NCI-H2196 (cell line): Measurements from ENCODE around the gene SPTBN4.
A peak's percentile ranks its signal among the peaks of the same experiment; 100 is the strongest.
"Not testable (repeated sequence)": the region's sequence is repeated elsewhere in the genome, so short reads cannot be mapped to it uniquely, and the experiment has no call there.

ENCODE experiments used
- DNase-seq: peaks from one replicate; lab custom pipeline; 2025; ENCODE audit not compliant: unreplicated experiment; lab: John Stamatoyannopoulos, UW

The SPTBN4 gene

DNA sequence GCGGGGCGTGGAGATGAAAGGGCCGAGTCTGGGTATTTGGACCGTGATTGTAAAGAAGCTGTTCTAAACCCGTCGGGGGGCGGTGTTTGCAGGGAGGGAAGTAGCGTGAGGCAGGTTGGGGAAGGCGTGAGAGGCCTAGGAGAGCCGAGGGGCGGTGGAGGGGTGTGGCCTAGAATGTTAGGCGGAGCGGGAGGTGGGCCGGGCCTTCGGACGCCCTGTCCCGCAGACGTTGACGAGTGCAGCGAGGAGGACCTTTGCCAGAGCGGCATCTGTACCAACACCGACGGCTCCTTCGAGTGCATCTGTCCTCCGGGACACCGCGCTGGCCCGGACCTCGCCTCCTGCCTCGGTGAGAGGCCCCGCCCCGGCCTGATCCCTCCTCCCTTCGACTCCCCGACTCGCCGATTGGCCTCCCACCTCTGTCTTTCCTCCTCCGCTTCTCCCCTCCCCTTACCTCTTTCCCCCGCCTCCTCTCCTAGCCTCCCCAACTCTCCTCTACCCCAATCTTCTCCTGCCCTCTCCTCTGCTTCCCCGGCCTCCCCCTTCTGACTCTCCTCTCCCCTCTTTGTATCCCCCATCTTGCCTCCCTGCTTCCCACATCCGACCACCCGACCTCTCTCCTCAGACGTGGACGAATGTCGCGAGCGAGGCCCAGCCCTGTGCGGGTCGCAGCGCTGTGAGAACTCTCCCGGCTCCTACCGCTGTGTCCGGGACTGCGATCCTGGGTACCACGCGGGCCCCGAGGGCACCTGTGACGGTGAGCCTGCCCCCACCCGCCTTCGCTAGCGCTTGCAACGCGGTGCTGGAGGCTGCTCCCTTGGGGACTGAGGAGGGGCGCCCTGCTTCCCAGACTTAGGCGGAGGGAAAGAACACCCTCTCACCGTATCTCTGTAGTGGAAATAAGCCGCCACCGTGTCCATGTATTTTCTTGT lies 147.2 kb downstream of the SPTBN4 start:
- peak; percentile 95 for DNase-seq

GRCh38 chr19:40614622-40615411 lies 148.0 kb downstream of the SPTBN4 start:
- peak; percentile 89 for DNase-seq

GRCh38 chr19:40616178-40616577 lies 149.4 kb downstream of the SPTBN4 start:
- no peak for DNase-seq

GRCh38 chr19:40616941-40617340 lies 150.1 kb downstream of the SPTBN4 start:
- DNase-seq, result no peak

- DNase-seq, result no peak
Observed at GRCh38 chr19:40617961-40618360, 151.2 kb downstream of the SPTBN4 start.

GRCh38 chr19:40619333-40620160 lies 152.7 kb downstream of the SPTBN4 start:
- no peak for DNase-seq

GRCh38 chr19:40620161-40620485 lies 153.3 kb downstream of the SPTBN4 start:
- no peak for DNase-seq

GRCh38 chr19:40621283-40621682 lies 154.5 kb downstream of the SPTBN4 start:
- DNase-seq, result no peak

DNA sequence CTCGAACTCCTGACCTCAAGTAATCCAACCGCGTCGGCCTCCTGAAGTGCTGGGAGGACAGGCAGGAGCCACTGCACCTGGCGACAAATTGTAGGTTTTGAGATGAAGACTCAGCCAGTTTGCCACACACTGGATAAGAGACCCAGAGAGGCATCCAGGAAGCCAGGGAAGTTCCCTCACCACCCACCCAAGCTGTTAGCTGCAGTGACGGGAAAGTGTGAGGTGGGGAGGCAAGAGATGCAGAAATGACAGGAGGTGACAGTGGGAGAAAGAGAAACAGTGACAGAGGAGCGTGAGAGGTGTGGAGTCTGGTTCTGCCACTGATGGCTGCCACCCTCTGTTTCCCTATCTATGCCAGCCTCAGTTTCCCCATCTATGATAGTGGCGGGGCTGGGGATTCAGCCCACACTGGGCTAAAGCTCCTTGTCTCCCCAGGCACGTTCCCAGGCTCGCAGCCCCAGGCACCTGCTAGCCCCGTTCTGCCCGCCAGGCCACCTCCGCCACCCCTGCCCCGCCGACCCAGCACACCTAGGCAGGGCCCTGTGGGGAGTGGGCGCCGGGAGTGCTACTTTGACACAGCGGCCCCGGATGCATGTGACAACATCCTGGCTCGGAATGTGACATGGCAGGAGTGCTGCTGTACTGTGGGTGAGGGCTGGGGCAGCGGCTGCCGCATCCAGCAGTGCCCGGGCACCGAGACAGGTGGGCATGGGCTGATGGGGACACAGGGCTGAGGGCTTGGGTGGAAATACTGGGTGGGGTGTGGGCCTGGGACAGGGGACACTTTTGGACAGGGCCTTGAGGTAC lies 155.4 kb downstream of the SPTBN4 start:
- DNase-seq, result no peak

DNA sequence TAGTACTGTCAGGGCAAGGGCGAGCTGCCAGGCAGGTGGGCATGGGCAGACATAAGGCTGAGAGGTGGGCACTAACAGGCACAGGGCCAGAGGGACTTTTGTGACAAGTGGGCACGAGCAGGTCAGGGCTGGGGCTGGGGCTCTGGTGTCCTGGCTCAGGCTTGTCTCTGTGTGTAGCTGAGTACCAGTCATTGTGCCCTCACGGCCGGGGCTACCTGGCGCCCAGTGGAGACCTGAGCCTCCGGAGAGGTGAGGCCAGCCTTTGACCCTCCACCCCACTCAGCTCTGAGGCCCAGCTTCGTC lies 155.9 kb downstream of the SPTBN4 start:
- no peak for DNase-seq

GRCh38 chr19:40623403-40624251 lies 156.8 kb downstream of the SPTBN4 start:
- peak; percentile 96 for DNase-seq

DNA sequence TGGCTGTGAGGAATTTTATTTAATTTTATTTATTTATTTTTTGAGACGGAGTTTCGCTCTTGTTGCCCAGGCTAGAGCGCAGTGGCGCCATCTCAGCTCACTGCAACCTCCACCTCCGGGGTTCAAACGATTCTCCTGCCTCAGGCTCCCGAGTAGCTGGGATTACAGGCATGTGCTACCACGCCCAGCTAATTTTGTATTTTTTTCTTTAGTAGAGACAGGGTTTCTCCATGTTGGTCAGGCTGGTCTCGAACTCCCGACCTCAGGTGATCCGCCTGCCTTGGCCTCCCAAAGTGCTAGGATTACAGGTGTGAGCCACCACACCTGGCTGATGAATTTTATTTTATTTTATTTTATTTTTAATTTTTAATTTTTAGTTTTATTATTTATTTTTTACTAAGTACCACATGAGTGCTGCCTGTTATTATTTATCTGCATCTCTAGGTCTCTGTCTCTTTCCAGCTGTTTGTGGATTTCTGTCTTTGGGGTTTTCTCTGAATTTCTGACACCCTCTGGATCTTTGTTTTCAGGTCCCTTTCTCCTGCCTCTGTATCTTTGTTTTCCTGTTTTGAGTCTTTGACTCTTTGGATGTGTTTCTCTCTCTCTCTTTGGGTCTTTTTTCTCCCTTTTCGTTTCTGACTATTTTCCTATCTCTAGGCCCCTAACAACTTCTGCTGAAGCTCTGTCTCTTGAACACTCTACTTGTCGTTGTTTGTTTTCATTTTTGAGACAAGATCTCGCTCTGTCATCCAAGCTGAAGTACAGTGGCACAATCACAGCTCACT lies 157.8 kb downstream of the SPTBN4 start:
- not testable (repeated sequence) for DNase-seq

DNA sequence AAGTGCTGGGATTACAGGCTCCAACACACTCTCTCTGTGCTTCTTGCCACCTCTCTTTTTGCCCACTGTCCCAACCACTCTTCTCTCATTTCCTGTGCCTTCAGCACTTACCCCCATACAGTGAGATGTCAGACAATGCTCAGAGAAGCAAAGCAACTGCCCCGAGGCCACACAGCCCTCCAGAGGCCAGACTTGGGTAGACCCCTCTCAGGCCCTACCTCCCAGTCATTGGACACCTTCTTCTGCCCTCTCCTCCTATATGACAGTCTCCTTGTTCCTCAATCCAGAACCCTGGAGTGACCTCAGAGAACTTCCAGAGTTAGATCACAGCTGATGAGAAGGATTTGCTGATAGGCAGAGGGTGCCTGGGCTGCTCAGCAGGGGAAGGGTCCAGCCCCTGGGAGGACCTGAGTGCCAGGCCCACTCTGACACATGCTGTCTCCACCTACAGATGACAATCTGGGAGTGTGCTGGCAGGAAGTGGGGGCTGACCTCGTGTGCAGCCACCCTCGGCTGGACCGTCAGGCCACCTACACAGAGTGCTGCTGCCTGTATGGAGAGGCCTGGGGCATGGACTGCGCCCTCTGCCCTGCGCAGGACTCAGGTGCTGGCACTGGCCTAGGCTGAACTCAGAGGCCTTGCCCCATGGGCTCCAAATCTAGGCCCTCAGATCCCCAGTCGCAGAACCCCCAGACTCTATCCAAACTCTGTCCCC lies 158.8 kb downstream of the SPTBN4 start:
- DNase-seq, result no peak
